ENCODE data around the gene HLA-E. TPM values are rescaled to one million over a fixed set of nuclear protein-coding genes. Genes with fewer than 3 reads are reported as not detected.
"Not testable (repeated sequence)": the region's sequence is repeated elsewhere in the genome, so short reads cannot be mapped to it uniquely, and the experiment has no call there.

Gene HLA-E
- total RNA-seq, 2 experiments from 2014 or later, result 493 to 499 TPM

DNA sequence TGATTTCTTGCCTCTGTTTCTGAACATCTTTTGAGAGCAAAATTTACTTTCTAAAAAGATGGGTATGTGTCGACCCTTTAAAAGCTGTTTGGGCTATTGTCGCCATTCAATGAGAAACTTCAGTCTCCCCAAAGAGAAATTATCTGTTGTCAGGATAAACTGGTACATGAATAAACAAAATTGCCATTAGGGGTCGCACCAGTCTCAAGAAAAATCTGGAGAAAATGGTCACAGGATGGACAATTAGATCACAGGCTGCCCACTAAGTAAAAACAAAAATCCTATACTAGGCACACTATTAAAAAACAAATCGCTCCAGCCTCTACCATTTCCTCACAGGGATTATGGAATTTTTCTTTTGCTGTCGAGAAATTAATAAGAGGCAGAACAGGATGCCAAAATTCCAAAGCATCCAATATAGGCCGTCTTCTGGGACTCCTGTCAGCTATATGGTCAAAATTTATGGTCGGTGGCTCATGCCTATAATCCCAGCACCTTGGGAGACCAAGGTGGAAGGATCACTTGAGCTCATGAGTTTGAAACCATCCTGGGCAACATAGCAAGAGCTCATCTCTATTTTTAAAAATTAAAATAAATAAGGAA, 5.5 kb upstream of the HLA-E start:
- intact Hi-C loops (cut with micrococcal nuclease), result loop anchor here (2.0 kb wide), 1 partner anchor 49 kb away; no protein-coding TSS in a partner anchor
- TF ChIP-seq, protein P1, sequence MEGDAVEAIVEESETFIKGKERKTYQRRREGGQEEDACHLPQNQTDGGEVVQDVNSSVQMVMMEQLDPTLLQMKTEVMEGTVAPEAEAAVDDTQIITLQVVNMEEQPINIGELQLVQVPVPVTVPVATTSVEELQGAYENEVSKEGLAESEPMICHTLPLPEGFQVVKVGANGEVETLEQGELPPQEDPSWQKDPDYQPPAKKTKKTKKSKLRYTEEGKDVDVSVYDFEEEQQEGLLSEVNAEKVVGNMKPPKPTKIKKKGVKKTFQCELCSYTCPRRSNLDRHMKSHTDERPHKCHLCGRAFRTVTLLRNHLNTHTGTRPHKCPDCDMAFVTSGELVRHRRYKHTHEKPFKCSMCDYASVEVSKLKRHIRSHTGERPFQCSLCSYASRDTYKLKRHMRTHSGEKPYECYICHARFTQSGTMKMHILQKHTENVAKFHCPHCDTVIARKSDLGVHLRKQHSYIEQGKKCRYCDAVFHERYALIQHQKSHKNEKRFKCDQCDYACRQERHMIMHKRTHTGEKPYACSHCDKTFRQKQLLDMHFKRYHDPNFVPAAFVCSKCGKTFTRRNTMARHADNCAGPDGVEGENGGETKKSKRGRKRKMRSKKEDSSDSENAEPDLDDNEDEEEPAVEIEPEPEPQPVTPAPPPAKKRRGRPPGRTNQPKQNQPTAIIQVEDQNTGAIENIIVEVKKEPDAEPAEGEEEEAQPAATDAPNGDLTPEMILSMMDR (IDR thresholded peaks at IDR 0.05), result peak; percentile 84
- Mint-ChIP-seq H3K4me3 (no peak overlapping the region), H3K27ac (no peak overlapping the region), H3K9me3 (no peaks in the 10 kb centered on the region), H3K36me3 (ENCODE audit: low read depth) (no peaks in the 10 kb centered on the region), H3K4me1 (ENCODE audit: low read depth) (peaks cover 42% of the 10 kb centered on the region), H3K27me3 (peaks cover 37% of the 10 kb centered on the region)
- CTCF ChIA-PET, result interaction anchor here (0.7 to 9.9 kb wide), 36 partner anchors 9 to 789 kb away, joined by 3 to 515 read pairs (median 5); partner anchors contain the start of genes ABCF1, DHX16 and VARS2
- POLR2A ChIA-PET, result interaction anchor here (0.7 to 1.9 kb wide), 5 partner anchors 9 to 116 kb away, joined by 4 to 6 read pairs (median 4); partner anchors contain the start of gene PRR3
- ATAC-seq (no peak), DNase-seq (peak; percentile 51)

DNA sequence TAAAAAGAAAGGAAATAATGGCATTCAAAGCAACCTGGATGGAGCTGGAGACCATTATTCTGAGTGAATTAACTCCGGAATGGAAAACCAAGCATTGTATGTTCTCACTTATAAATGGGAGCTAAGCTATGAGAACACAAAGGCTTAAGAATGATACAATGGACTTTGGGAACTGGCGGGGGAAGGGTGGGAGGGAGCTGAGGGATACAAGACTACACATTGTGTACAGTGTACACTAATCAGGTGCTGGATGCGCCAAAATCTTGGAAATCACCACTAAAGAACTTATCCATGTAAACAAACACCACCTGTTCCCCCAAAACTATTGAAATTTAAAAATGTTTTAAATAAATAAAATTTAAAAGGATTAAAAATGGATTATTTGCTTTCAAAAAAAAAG, 4.1 kb upstream of the HLA-E start:
- CTCF ChIA-PET, result interaction anchor here (0.9 to 9.9 kb wide), 11 partner anchors 7 to 594 kb away, joined by 3 to 515 read pairs (median 10); partner anchors contain the start of gene PRR3
- Mint-ChIP-seq H3K9me3 (no peaks in the 10 kb centered on the region), H3K36me3 (ENCODE audit: low read depth) (peaks cover 13% of the 10 kb centered on the region), H3K27me3 (peaks cover 25% of the 10 kb centered on the region), H3K27ac (no peak overlapping the region), H3K4me3 (no peak overlapping the region), H3K4me1 (ENCODE audit: low read depth) (peaks cover 43% of the 10 kb centered on the region)
- intact Hi-C loops (cut with micrococcal nuclease), result loop anchor here (5.0 kb wide), 2 partner anchors 112 to 132 kb away; partner anchors contain the start of genes MRPS18B and PPP1R10
- ATAC-seq (no peak), DNase-seq (no peak)
- TF ChIP-seq, protein P1 (IDR thresholded peaks at IDR 0.05), result no peak
- POLR2A ChIA-PET, result interaction anchor here (1.0 to 1.1 kb wide), 2 partner anchors 11 to 112 kb away, joined by 3 read pairs; no protein-coding TSS in a partner anchor

DNA sequence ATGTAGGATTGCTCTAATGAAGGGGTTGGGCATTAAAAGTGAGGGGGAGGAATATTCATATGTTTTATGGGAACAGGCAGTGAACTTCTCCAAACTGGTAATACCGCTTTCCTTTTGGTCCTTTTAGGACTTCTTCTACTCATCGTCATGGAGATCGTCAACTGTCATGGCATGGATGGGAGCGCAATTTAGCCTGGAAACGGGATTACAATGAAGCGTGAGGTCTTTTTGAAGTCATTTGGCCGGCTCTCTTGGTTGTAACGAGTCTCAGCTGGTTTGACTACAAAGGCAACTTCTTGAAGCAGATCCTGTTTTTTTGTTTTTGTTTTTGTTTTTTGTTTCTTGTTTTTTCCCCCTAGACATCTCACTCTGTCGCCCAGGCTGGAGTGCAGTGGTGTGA, 1.4 kb upstream of the HLA-E start:
- ATAC-seq (no peak), DNase-seq (no peak)
- H3K27ac Mint-ChIP-seq, result peak overlapping the region; percentile 84
- intact Hi-C loops (cut with micrococcal nuclease), result loop anchor here (2.0 to 5.0 kb wide), 3 partner anchors 41 to 129 kb away; partner anchors contain the start of genes MRPS18B and PPP1R10
- peaks cover 39% of the 10 kb centered on the region for H3K36me3 Mint-ChIP-seq (ENCODE audit: low read depth)
- peak overlapping the region; percentile 13 for H3K4me3 Mint-ChIP-seq
- CTCF ChIA-PET, result interaction anchor here (1.3 to 9.9 kb wide), 5 partner anchors 13 to 57 kb away, joined by 3 to 515 read pairs (median 5); no protein-coding TSS in a partner anchor
- POLR2A ChIA-PET, result interaction anchor here (0.5 to 1.4 kb wide), 5 partner anchors 23 to 127 kb away, joined by 3 to 6 read pairs (median 4); no protein-coding TSS in a partner anchor
- H3K9me3 Mint-ChIP-seq, result no peaks in the 10 kb centered on the region
- peaks cover 27% of the 10 kb centered on the region for H3K4me1 Mint-ChIP-seq (ENCODE audit: low read depth)
- H3K27me3 Mint-ChIP-seq, result peaks cover 3% of the 10 kb centered on the region
- TF ChIP-seq, protein P1 (IDR thresholded peaks at IDR 0.05), result no peak

DNA sequence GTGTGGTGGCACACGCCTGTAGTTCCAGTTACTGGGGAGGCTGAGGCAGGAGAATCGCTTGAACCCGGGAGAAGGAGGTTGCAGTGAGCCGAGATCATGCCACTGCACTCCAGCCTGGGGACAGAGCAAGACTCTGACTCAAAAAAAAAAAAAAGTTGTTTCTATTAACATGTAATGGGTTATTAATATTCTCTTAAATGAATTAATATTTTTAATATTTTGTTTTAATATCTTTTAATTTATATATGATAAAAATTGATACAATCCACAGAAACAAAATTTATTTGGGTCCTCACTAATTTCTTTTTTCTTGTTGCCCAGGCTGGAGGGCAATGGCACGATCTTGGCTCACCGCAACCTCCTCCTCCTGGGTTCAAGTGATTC, 620 bp upstream of the HLA-E start:
- not testable (repeated sequence) for DNase-seq, H3K9me3 Mint-ChIP-seq, H3K27me3 Mint-ChIP-seq, ATAC-seq
- Mint-ChIP-seq H3K27ac (peak overlapping the region; percentile 98), H3K36me3 (ENCODE audit: low read depth) (peaks cover 46% of the 10 kb centered on the region), H3K4me3 (peak overlapping the region; percentile 97), H3K4me1 (ENCODE audit: low read depth) (peaks cover 31% of the 10 kb centered on the region)
- ChIA-PET POLR2A (interaction anchor here (1.3 kb wide), 1 partner anchor 67 kb away, joined by 4 read pairs; no protein-coding TSS in a partner anchor), CTCF (interaction anchor here (1.3 to 9.9 kb wide), 4 partner anchors 22 to 57 kb away, joined by 3 to 515 read pairs (median 30); no protein-coding TSS in a partner anchor)
- intact Hi-C loops (cut with micrococcal nuclease), result loop anchor here (2.0 to 5.0 kb wide), 3 partner anchors 40 to 129 kb away; partner anchors contain the start of genes MRPS18B and PPP1R10

DNA sequence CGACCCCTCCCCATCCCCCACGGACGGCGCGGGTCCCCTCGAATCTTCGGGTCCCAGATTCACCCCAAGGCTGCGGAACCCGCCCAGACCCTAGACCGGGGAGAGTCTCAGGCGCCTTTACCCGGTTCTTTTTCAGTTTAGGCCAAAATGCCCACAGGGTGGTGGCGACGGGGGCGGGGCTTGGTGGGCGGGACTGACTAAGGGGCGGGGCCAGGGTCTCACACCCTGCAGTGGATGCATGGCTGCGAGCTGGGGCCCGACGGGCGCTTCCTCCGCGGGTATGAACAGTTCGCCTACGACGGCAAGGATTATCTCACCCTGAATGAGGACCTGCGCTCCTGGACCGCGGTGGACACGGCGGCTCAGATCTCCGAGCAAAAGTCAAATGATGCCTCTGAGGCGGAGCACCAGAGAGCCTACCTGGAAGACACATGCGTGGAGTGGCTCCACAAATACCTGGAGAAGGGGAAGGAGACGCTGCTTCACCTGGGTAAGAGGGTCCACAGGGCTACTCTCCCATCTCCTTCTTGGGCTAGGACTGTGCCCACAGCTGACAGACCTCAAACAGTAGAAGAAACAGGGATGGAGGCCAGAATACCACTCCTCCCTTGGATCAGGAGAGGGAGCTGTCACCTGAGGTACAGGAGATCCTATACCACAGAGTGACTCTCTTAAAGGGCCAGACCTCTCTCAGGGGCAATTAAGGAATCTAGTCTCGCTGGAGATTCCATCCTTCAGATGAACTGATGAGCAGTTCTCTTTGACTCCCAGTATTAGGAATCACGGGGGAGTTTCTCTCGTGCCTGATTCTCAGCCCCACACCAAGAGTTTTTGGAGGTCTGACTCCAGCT, 942 bp downstream of the HLA-E start:
- ChIA-PET POLR2A (interaction anchor here (0.8 to 8.6 kb wide), 20 partner anchors 12 to 235 kb away, joined by 3 to 251 read pairs (median 5); partner anchors contain the start of genes ABCF1, GNL1, MRPS18B and PPP1R10), CTCF (interaction anchor here (1.0 to 8.5 kb wide), 6 partner anchors 7 to 107 kb away, joined by 3 to 73 read pairs (median 8); no protein-coding TSS in a partner anchor)
- Mint-ChIP-seq H3K4me1 (ENCODE audit: low read depth) (peaks cover 46% of the 10 kb centered on the region), H3K9me3 (no peaks in the 10 kb centered on the region), H3K4me3 (peak overlapping the region; percentile 97), H3K36me3 (ENCODE audit: low read depth) (peaks cover 57% of the 10 kb centered on the region), H3K27me3 (no peaks in the 10 kb centered on the region), H3K27ac (peak overlapping the region; percentile 98)
- ATAC-seq (peak; percentile 57), DNase-seq (peak; percentile 88)
- TF ChIP-seq, protein P1 (IDR thresholded peaks at IDR 0.05), result no peak
- intact Hi-C loops (cut with micrococcal nuclease), result no loop called here

DNA sequence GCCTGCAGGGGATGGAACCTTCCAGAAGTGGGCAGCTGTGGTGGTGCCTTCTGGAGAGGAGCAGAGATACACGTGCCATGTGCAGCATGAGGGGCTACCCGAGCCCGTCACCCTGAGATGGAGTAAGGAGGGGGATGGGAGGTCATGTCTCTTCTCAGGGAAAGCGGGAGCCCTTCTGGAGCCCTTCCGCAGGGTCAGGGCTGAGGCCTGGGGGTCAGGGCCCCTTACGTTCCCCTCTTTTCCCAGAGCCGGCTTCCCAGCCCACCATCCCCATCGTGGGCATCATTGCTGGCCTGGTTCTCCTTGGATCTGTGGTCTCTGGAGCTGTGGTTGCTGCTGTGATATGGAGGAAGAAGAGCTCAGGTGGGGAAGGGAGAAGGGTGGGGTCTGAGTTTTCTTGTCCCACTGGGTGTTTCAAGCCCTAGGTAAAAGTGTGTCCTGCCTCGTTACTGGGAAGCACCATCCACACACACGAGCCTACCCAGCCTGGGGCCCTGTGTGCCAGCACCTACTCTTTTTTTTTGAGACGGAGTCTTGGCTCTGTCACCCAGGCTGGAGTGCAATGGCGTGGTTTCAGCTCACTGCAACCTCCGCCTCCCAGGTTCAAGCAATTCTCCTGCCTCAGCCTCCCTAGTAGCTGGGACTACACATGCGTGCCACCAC, 2.1 kb downstream of the HLA-E start:
- CTCF ChIA-PET, result interaction anchor here (1.0 to 8.5 kb wide), 9 partner anchors 8 to 54 kb away, joined by 3 to 73 read pairs (median 9); no protein-coding TSS in a partner anchor
- H3K36me3 Mint-ChIP-seq (ENCODE audit: low read depth), result peaks cover 59% of the 10 kb centered on the region

More for the DNA sequence above, 2.1 kb downstream of the HLA-E start:
- H3K9me3 Mint-ChIP-seq; ATAC-seq; intact Hi-C loops (cut with micrococcal nuclease); H3K27me3 Mint-ChIP-seq; DNase-seq: not testable (repeated sequence)
- POLR2A ChIA-PET, result interaction anchor here (0.9 to 8.6 kb wide), 19 partner anchors 11 to 233 kb away, joined by 3 to 251 read pairs (median 5); partner anchors contain the start of genes ABCF1, GNL1, MRPS18B and PPP1R10
- Mint-ChIP-seq H3K4me3 (peak overlapping the region; percentile 97), H3K27ac (peak overlapping the region; percentile 98), H3K4me1 (ENCODE audit: low read depth) (peaks cover 53% of the 10 kb centered on the region)

All from activated CD8-positive, alpha-beta T cell treated with anti-CD3 and anti-CD28 coated beads for 36 hours (primary cell).